ENCODE results near the gene GABRA5.
A peak's percentile ranks its signal among the peaks of the same experiment; 100 is the strongest.

The GABRA5 gene

DNA sequence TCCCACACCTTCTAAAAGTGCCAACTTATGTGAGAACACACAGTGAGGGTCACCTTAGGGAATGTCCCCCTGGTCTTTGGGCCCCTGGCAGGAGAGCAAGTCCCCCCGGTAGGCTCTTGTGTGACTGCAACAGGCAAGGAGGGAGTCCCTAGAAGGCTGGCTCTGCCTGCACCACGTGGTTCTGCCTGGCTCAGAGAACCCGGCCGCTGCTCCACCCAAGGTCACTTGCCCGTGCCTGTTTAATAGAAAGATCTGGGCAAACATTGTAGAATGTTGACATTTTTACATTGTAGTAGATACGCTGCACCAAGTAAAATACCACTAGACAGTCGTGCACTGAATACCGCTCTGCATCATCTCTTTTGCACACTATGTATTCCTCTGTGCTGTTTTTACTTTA is 21.9 kb downstream of the GABRA5 start:
- TF ChIP-seq, protein P1, sequence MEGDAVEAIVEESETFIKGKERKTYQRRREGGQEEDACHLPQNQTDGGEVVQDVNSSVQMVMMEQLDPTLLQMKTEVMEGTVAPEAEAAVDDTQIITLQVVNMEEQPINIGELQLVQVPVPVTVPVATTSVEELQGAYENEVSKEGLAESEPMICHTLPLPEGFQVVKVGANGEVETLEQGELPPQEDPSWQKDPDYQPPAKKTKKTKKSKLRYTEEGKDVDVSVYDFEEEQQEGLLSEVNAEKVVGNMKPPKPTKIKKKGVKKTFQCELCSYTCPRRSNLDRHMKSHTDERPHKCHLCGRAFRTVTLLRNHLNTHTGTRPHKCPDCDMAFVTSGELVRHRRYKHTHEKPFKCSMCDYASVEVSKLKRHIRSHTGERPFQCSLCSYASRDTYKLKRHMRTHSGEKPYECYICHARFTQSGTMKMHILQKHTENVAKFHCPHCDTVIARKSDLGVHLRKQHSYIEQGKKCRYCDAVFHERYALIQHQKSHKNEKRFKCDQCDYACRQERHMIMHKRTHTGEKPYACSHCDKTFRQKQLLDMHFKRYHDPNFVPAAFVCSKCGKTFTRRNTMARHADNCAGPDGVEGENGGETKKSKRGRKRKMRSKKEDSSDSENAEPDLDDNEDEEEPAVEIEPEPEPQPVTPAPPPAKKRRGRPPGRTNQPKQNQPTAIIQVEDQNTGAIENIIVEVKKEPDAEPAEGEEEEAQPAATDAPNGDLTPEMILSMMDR (IDR thresholded peaks at IDR 0.05; ENCODE audit: low read depth, low read length) = no peak
- DNase-seq (ENCODE audit: extremely low read depth, low read depth) = no peak

DNA sequence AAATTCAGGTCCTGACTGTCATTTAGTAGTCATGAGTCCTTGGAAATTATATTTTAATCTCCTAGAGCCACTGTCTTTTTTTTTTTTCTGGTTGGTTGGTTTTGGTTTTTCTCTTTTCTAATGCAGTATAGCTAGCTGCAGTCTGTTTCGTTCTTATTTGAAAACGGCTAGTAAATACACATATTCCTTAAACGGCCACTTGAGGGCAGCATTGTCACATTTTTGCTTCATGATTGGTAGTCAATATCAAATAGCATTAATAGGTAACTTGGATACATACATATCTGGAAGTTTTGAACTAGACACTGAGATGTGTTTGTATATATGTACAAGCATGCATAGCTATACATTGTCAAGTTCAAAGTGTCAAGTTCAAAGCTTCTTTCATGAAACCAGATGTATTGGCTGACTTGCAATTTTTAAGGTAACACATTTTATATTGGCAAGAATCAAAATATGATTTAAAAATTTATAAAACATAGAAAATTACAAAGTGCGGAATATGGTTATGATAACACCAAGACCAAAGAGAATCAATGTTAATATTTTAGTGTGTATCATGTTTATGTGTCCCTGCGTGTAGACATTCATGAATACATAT is 22.5 kb downstream of the GABRA5 start:
- TF ChIP-seq, protein P1 (IDR thresholded peaks at IDR 0.05; ENCODE audit: low read depth, low read length) = peak; percentile 50
- peak; percentile 31 for DNase-seq (ENCODE audit: extremely low read depth, low read depth)

DNA sequence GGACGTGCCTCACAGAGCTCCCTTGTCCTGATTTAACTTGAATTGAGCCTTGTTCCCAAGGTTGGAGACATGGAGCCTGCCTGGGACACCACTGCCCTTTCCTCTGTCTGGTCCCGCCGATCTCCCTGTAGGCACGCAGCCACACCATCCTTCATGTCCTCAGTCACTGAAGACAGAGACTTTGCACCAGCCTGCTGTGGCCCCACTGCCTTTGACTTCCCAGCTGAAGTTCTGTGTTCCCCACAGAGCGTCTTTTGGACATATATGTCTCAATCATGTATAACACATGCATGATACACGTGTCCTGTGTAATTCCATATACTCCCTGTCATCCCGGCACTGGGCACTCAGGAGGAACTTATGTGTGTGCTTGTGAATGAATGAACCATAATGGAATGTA is 23.6 kb downstream of the GABRA5 start:
- DNase-seq (ENCODE audit: extremely low read depth, low read depth) = no peak
- TF ChIP-seq, protein P1 (IDR thresholded peaks at IDR 0.05; ENCODE audit: low read depth, low read length) = no peak

DNA sequence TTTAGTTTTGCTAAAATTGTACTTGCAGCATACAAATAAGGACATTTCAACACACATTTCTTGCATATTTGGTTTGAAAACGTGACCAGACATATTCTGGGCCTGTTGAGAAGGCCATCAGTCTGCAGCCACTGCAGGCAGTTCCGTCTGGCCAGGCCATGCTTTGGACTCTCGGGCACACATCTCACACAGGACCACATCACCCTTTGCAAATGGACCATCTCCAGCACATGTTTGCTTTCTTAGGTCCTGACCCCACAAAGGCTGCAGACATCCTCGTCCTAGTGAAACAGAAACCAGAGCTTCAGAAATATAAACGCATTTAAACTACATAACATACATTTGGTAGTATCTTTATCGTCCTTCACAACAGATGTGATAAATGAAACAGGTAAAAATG is 24.1 kb downstream of the GABRA5 start:
- DNase-seq (ENCODE audit: extremely low read depth, low read depth) = no peak
- TF ChIP-seq, protein P1 (IDR thresholded peaks at IDR 0.05; ENCODE audit: low read depth, low read length) = no peak

DNA sequence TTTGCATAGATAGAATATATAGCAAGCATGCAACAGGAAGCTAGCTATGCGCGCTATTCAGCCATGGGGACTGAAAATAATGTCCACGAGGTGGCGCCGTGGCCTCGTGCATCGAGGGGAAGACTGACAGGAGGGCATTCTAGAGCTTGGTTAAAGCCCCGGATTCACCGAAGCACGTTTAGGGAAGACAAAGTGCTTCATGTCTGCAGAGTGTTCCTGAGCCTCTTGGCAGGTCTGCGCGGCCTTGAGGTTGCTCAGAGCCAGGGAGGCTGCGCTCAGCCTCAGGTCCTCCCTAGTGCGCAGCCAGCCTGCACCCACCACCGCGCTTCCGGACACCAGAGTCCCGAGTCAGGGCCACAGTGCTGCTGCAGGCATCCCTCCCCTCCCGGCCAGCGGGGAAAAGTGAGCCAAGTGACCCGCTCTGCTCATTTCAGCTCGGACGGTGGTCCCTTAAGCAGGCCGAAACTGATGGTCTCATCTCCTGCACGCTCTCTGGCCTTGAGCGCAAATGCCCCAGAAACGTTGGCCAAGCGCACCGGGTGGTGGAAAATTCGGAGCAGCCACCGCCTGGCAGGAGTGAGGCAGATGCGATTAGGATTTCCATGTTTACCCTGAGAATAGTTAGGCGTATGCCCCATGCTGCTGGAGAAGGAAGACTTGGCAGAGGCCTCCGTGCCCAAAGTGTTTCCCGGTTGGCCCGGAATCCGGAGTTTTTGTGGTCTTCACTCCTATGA is 24.8 kb downstream of the GABRA5 start:
- peak; percentile 3 for DNase-seq (ENCODE audit: extremely low read depth, low read depth)
- TF ChIP-seq, protein P1 (IDR thresholded peaks at IDR 0.05; ENCODE audit: low read depth, low read length) = peak; percentile 67

DNA sequence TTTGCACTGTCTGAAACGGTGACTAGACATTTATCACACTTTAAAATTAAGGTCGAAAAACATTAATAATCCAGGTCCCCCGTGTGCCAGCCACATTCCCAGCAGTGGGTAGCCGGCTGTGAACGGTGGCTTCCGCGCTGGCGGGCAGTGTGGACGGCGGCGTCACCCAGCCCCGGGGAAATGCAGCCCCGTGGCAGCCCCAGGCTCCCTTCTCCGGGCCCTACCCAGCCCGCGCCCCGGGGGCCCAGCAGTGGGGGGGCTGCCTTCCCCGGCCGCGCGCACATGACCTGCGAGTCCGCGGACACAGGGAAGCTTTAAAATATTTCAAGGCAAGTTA is 25.3 kb downstream of the GABRA5 start:
- no peak for DNase-seq (ENCODE audit: extremely low read depth, low read depth)
- TF ChIP-seq, protein P1 (IDR thresholded peaks at IDR 0.05; ENCODE audit: low read depth, low read length) = no peak

- TF ChIP-seq, protein P1 (IDR thresholded peaks at IDR 0.05; ENCODE audit: low read depth, low read length) = no peak
- DNase-seq (ENCODE audit: extremely low read depth, low read depth) = no peak
These were observed 25.8 kb downstream of the GABRA5 start for GRCh38 chr15:26892678-26893077.
